OCI-LY3 (cell line): ENCODE results near the gene GNAI3.

Experiments
- CTCF ChIP-seq: fragments of 200-600, 300-600 bp; sonication (generic); IDR thresholded peaks from 2 replicates; pipeline ENCODE4 v1.5.1; 2014; ENCODE audit warnings: antibody characterized with exemption, low read length, low read depth
- EZH2phosphoT487 ChIP-seq: fragments of 200-600 bp; shearing (Covaris generic); IDR thresholded peaks from 2 replicates; pipeline ENCODE4 v1.6.1; 2018; ENCODE audit warnings: antibody characterized with exemption, mixed run types, low read depth

GRCh38 chr1:109620401-109620791 lies 72.0 kb downstream of the GNAI3 start:
- no peak for TF ChIP-seq CTCF
- TF ChIP-seq EZH2phosphoT487, result no peak
